Activated gamma-delta T cell treated with Interleukin-2 at 50 U/mL for 16 hours (primary cell): ENCODE results near the gene CTXN1.
"Not testable (repeated sequence)": the region's sequence is repeated elsewhere in the genome, so short reads cannot be mapped to it uniquely, and the experiment has no call there.

Source experiments
- DNase-seq: peaks from one replicate; pipeline ENCODE4 v3.0.0-alpha.2; 2020

Gene CTXN1

DNA sequence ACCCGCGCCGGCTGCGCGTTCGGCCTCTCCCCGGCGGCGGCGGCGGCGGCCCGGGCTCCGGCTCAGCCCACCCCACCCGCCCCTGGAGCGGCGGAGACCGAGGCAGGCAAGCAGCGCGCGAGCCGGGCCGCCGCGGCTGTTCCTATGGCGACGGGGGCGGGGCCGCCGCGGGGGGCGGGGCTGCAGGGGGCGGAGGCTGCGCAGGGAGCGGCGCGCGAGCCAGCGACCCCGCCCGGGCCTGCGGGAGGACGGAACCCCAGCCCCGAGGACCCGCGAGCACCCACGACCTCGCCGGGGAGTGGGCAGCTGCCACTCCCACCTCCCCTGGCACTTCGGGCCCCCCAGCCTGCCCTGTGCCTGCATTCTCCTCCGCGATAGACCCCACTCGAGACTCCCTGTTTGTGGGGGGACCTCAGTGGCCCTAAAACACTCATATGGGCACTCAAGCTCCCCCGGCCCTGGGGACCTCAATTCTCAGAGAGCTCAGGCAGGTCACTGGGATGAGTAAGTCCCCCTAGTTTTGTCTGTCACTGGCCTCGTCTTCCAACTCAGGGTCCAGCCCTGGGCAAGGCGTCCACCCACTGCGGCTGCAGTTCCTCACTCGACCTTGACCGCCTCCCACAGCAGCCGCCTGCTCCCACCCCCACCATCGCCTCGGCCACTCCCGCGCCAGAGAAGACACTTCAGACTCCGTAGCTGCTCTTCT, at the start of gene CTXN1:
Gene CTXN1 (minus strand): TSS at position 115 of the 706 bp plus-strand sequence. CDS start 597 bp downstream, outside the sequence.
- DNase-seq = peak; percentile 71

- DNase-seq = no peak
Observed at GRCh38 chr19:7975037-7975436, 49.1 kb upstream of the CTXN1 start.

- DNase-seq = no peak
Observed at GRCh38 chr19:7973883-7974282, 47.9 kb upstream of the CTXN1 start.

- DNase-seq = no peak
Observed at GRCh38 chr19:7971553-7972520, 45.9 kb upstream of the CTXN1 start.

GRCh38 chr19:7970716-7971448, 44.9 kb upstream of the CTXN1 start:
- DNase-seq = no peak

- no peak for DNase-seq
Observed at GRCh38 chr19:7969555-7969939, 43.6 kb upstream of the CTXN1 start.

DNA sequence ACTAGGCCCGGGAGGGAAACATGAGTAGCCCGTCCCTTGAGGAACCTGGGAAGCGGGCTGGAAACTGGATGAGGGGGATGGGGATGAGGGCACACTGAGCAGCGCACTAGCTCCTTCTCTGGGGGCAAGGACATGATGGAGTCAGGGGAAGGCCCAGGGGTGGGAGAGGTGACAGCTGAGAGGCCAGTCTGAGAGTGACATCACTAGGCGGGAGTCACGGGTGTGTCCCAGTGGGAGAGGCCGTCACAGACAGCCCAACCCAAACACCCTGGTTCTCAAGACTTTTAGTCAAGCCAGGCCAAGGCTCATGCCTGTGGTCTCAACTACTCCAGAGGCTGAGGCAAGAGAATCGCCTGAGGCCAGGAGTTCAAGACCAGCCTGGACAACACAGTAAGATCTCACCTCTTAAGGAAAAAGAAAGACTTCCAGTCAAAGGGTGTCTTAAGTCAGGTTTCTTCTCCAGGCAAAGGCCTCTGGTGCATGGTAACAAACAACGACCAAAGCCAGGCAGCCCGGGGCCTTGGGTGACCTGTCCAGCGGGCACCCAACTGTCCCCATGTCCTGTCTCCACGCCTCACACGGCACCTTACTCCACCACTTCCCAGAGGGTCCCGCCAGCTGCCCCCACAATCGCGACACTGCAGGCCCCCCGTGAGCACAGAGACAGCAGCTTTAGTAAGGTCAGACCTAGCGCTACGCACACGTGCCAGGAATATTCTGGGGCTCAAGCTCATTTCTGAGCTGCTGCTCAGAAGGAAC, 43.0 kb upstream of the CTXN1 start:
- DNase-seq = no peak

- DNase-seq = no peak
Observed at GRCh38 chr19:7968008-7968795, 42.3 kb upstream of the CTXN1 start.

GRCh38 chr19:7965921-7966665, 40.2 kb upstream of the CTXN1 start:
- DNase-seq = no peak

DNA sequence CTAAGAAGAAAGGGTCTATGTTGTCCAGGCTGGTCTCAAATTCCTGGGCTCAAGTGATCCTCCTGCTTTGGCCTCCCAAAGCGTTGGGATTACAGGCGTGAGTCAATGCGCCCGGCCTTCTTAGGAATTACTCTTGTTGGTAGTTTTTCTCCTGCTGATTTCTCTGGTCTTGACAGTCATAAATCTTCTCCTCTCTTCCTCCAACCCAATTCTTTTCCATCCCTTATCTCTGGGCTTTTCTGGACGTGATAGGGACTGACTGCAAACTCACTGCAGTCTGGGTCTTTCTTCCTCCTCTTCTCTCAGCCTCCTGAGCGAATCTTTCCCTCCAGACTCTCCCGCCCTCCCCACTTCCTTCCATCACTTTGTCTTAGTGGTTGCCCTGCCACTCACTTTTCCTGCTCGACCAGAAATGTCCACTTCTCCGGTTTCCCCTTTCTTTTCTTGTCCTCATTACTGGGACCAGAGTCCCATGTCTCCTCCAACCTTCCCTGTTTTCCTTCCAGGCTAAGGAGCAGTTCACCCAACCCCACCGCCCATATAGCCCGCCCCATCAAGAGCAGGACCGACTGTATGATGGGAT, 39.4 kb upstream of the CTXN1 start:
- DNase-seq = no peak

GRCh38 chr19:7963566-7963965, 37.6 kb upstream of the CTXN1 start:
- DNase-seq = no peak

- DNase-seq = no peak
Observed at GRCh38 chr19:7962644-7963268, 36.8 kb upstream of the CTXN1 start.

GRCh38 chr19:7961920-7962626, 36.1 kb upstream of the CTXN1 start:
- no peak for DNase-seq

- DNase-seq = not testable (repeated sequence)
Observed at GRCh38 chr19:7961082-7961481, 35.1 kb upstream of the CTXN1 start.

GRCh38 chr19:7959211-7959610, 33.3 kb upstream of the CTXN1 start:
- DNase-seq = no peak

GRCh38 chr19:7955696-7956095, 29.8 kb upstream of the CTXN1 start:
- DNase-seq = no peak

DNA sequence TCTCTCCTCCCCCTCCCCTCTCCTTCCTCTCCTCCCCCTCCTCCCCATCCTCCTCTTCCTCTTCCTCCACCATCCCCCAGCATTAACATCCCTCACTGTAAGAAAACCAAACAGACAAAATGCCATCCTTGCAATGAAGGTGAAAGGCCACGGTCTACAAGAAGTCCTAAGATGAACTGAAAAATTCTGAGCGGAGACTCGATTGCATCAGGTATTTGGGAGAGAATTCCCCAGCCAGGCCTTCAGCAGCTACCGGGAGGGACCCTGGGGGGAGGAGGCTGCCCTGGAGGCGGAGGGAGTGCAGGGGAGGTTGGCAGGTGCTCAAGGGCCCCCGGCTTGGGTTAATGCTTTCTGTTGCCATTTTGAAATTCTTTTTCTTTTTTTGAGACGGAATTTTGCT, 27.6 kb upstream of the CTXN1 start:
- DNase-seq = no peak

GRCh38 chr19:7953060-7953459, 27.1 kb upstream of the CTXN1 start:
- no peak for DNase-seq

GRCh38 chr19:7947939-7948338, 22.0 kb upstream of the CTXN1 start:
- DNase-seq = no peak
